GM12872 (cell line): ENCODE measurements around the gene TNPO3.

ENCODE experiments used
- CTCF ChIP-seq: IDR thresholded peaks from 3 replicates; pipeline ENCODE4 v1.5.1; 2011; ENCODE audit warnings: low read depth, mild to moderate bottlenecking, low read length, moderate library complexity; ENCODE audit not compliant: insufficient read depth

The TNPO3 gene

GRCh38 chr7:129066290-129067131 lies 11.6 kb upstream of the TNPO3 start:
- TF ChIP-seq CTCF: no peak

GRCh38 chr7:129055861-129056464 lies 1.1 kb upstream of the TNPO3 start:
- no peak for TF ChIP-seq CTCF

- TF ChIP-seq CTCF: no peak
These were observed 444 bp upstream of the TNPO3 start for GRCh38 chr7:129055294-129055816.

- no peak for TF ChIP-seq CTCF
These were observed 923 bp downstream of the TNPO3 start for GRCh38 chr7:129053938-129054437.

- TF ChIP-seq CTCF: no peak
These were observed 2.5 kb downstream of the TNPO3 start for GRCh38 chr7:129052441-129052840.

GRCh38 chr7:129047761-129048160 lies 7.2 kb downstream of the TNPO3 start:
- no peak for TF ChIP-seq CTCF

- no peak for TF ChIP-seq CTCF
These were observed 9.2 kb downstream of the TNPO3 start for GRCh38 chr7:129045682-129046081.
